ENCODE results near the gene AQP2.

The AQP2 gene

GRCh38 chr12:49917788-49918173 lies 32.8 kb upstream of the AQP2 start:
- H3K4me3 ChIP-seq (ENCODE audit: low read depth, low read length) = no peak overlapping the region
- no peak for DNase-seq (ENCODE audit: low read depth)
- in situ Hi-C loops (cut with HindIII; ENCODE audit: low sequenced_read_pairs) = no loop called here
- no peak for TF ChIP-seq CTCF (IDR thresholded peaks at IDR 0.05; ENCODE audit: low read depth, low read length, missing control alignments)

DNA sequence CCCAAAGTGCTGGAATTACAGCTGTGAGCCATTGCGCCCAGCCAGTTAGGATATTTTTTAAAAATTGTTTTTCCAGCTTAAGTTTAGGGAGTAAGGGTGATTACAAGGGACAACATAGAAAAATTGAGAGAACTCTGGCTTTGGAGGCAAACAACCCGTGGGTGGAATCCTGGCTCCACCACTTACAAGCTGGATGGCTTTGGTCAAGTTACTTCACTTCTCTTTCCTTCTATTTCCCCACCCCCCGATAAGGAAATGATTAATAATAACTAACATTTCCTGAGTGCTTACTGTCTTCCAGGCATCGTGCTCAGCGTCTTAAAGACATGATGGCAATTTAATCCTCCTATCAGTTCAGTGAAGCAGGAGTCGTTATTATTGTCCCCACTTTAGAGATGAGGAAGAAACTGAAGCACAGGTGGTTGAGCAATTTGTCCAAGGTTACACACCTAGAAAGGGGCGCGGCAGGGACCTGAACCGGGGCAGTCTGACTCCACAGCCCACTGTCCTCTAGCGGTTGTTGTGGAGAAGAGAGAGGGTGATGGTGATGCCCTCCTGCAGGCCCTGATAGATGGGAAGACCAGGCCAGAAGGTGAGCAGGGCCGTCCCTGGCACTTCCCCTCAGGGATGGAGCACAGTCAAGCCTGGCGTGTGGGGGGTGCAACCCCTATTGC lies 30.2 kb upstream of the AQP2 start:
- in situ Hi-C loops (cut with HindIII; ENCODE audit: low sequenced_read_pairs) = no loop called here
- no peak for TF ChIP-seq CTCF (IDR thresholded peaks at IDR 0.05; ENCODE audit: low read depth, low read length, missing control alignments)
- no peak overlapping the region for H3K4me3 ChIP-seq (ENCODE audit: low read depth, low read length)
- DNase-seq (ENCODE audit: low read depth) = no peak

- no peak for TF ChIP-seq CTCF (IDR thresholded peaks at IDR 0.05; ENCODE audit: low read depth, low read length, missing control alignments)
- DNase-seq (ENCODE audit: low read depth) = no peak
- H3K4me3 ChIP-seq (ENCODE audit: low read depth, low read length) = no peak overlapping the region
- in situ Hi-C loops (cut with HindIII; ENCODE audit: low sequenced_read_pairs) = no loop called here
Measured at GRCh38 chr12:49920915-49921286, 29.6 kb upstream of the AQP2 start.

DNA sequence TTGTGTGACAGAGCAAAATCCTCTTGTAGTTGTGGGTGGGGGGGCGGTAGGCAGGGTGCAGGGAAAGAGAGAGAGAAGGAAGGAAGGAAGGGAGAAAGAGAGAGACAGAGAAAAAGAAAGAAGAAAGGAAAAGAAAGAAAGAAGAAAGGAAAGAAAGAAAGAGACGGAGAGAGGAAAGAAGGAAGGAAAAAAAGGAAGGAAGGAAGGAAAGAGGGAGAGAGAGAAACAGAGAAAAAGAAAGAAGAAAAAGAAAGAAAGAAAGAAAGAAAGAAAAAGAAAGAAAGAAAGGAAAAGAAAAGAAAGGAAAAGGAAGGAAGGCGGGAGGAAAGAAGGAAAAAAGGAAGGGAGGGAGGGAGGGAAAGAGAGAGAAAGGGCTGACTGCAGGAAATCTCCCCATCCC lies 29.2 kb upstream of the AQP2 start:
- no peak for TF ChIP-seq CTCF (IDR thresholded peaks at IDR 0.05; ENCODE audit: low read depth, low read length, missing control alignments)
- in situ Hi-C loops (cut with HindIII; ENCODE audit: low sequenced_read_pairs) = no loop called here
- H3K4me3 ChIP-seq (ENCODE audit: low read depth, low read length) = no peak overlapping the region
- no peak for DNase-seq (ENCODE audit: low read depth)

- DNase-seq (ENCODE audit: low read depth) = no peak
- H3K4me3 ChIP-seq (ENCODE audit: low read depth, low read length) = no peak overlapping the region
- in situ Hi-C loops (cut with HindIII; ENCODE audit: low sequenced_read_pairs) = no loop called here
- no peak for TF ChIP-seq CTCF (IDR thresholded peaks at IDR 0.05; ENCODE audit: low read depth, low read length, missing control alignments)
Measured at GRCh38 chr12:49921936-49922335, 28.6 kb upstream of the AQP2 start.

DNA sequence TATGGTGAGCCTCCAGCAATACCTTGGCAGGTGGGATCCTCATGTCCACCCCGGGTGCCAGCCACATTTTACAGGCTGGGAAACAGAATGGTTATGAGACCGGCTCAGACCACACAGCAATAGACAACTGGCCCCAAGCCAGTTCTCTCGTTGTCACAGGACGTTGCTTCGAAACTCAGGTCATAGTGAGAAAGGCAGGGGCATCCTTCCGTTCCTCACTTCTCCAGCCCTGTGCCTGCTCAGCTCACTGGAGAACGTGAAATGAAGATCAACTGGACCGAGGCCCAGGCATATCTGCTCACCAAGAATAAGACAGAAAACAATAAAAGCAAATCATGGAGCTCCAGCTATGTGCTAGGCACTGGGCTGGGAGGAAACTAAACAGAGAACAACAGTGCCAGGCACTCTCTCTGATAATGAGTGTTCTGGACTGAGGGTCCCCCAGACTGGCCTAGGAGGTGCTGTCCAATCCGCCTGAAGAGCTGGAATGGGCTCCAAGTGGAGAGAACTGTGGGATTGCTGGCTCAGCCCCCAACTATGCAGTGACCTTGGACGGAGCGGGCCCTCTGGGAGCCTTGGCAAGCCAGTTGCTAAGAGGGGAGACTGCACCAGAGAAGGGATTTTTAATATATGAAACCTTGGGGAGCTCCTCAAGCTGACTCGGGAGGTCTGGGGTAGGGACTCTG lies 28.0 kb upstream of the AQP2 start:
- no peak for DNase-seq (ENCODE audit: low read depth)
- in situ Hi-C loops (cut with HindIII; ENCODE audit: low sequenced_read_pairs) = no loop called here
- no peak overlapping the region for H3K4me3 ChIP-seq (ENCODE audit: low read depth, low read length)
- no peak for TF ChIP-seq CTCF (IDR thresholded peaks at IDR 0.05; ENCODE audit: low read depth, low read length, missing control alignments)

Measured in astrocyte of the cerebellum (primary cell).